Measurements from ENCODE around the gene KCNQ1. TPM values are rescaled to one million over a fixed set of nuclear protein-coding genes. Genes with fewer than 3 reads are reported as not detected.

Gene KCNQ1
- total and polyA plus RNA-seq, 2 donors (not counting 1 experiment from before 2014, with no cell fraction given) = 21.5 to 28.8 TPM

DNA sequence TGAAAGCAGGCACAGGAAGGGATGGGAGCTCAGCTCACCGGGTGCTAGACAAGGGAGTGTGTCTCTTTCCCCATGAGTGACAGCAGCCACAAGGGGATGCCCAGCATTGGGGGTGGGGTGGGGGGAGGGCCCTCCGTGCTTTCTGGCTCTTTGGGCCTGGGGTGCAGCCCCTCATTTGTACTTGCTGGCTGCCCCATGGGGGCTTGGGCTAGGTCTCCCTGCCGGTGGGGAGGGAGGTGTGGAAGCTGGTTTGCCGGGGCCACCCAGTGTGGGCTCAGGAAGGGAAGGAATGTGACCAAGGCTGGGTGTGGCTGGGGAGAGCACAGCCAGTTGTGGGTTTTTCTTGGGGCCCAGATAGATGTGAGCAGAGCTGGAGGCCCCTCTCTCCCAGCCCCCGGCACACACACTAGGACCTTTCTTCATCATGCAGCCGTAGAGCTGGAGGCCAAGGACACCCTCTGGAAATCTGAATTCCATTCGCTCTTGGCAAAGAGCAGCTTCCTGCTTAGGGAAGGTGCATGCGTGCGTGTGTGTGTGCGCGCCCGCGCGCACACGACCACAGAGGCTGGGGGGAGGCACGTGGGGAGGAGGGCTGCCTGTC lies 229.2 kb downstream of the KCNQ1 start:
- 88% methylated on average over 15 of the region's 16 CpGs for WGBS (ENCODE audit: insufficient coverage)
- Mint-ChIP-seq H3K4me1 (peaks cover 25% of the 10 kb centered on the region), H3K9me3 (ENCODE audit: insufficient read depth) (no peaks in the 10 kb centered on the region), H3K4me3 (no peak overlapping the region), H3K27ac (no peak overlapping the region), H3K27me3 (no peaks in the 10 kb centered on the region)
- no peak for ATAC-seq (ENCODE audit: low read depth)
- Histone ChIP-seq H3K9ac (ENCODE audit: low read length) (no peak overlapping the region), H3K4me3 (ENCODE audit: control extremely low read depth in 1 of 5, extremely low read depth in 1 of 5, insufficient read depth in 1 of 5, low read depth in 2 of 5, low read length in 4 of 5) (no peak overlapping the region), H3K36me3 (replicated peaks in 1 of 2; ENCODE audit: control extremely low read depth in 1 of 2, control insufficient read depth in 1 of 2, extremely low read depth in 1 of 2, insufficient read depth in 2 of 2, low read length in 1 of 2) (peaks cover 0 to 3% of the 10 kb centered on the region in 2 experiments), H3K27me3 (replicated peaks in 1 of 4; ENCODE audit: control extremely low read depth in 1 of 4, control insufficient read depth in 3 of 4, insufficient read depth in 4 of 4, low read length in 3 of 4) (no peaks in the 10 kb centered on the region), H3K79me2 (ENCODE audit: control insufficient read depth, insufficient read depth, low read length) (no peaks in the 10 kb centered on the region), H2AFZ (ENCODE audit: insufficient read depth, low read depth, low read length, poor library complexity, severe bottlenecking) (no peak overlapping the region), H3K9me3 (ENCODE audit: control extremely low read depth in 1 of 3, control insufficient read depth in 2 of 3, insufficient read depth in 1 of 3, low read length in 2 of 3) (peaks cover 0 to 6% (median 0%) of the 10 kb centered on the region in 3 donors), H3K4me2 (replicated peaks; ENCODE audit: low read depth, low read length, poor library complexity, severe bottlenecking) (no peak overlapping the region), H4K20me1 (ENCODE audit: control insufficient read depth, insufficient read depth, low read length, poor library complexity, severe bottlenecking) (peaks cover 6% of the 10 kb centered on the region), H3K4me1 (ENCODE audit: control insufficient read depth in 2 of 2, insufficient read depth in 2 of 2, low read length in 2 of 2) (peaks cover 7 to 13% of the 10 kb centered on the region in 2 donors), H3K27ac (ENCODE audit: low read length in 2 of 2) (no peak overlapping the region)
- intact Hi-C loops (cut with micrococcal nuclease) = no loop called here
- ChIA-PET CTCF (interaction anchor here (0.5 kb wide), 1 partner anchor 219 kb away, joined by 3 read pairs; no protein-coding TSS in a partner anchor), POLR2A (no interaction called here)
- TF ChIP-seq EZH2 (IDR thresholded peaks at IDR 0.05; ENCODE audit: borderline replicate concordance, insufficient read depth, low read depth, low read length, poor library complexity, severe bottlenecking) = no peak
- TF ChIP-seq, protein P1, sequence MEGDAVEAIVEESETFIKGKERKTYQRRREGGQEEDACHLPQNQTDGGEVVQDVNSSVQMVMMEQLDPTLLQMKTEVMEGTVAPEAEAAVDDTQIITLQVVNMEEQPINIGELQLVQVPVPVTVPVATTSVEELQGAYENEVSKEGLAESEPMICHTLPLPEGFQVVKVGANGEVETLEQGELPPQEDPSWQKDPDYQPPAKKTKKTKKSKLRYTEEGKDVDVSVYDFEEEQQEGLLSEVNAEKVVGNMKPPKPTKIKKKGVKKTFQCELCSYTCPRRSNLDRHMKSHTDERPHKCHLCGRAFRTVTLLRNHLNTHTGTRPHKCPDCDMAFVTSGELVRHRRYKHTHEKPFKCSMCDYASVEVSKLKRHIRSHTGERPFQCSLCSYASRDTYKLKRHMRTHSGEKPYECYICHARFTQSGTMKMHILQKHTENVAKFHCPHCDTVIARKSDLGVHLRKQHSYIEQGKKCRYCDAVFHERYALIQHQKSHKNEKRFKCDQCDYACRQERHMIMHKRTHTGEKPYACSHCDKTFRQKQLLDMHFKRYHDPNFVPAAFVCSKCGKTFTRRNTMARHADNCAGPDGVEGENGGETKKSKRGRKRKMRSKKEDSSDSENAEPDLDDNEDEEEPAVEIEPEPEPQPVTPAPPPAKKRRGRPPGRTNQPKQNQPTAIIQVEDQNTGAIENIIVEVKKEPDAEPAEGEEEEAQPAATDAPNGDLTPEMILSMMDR (IDR thresholded peaks at IDR 0.05) = no peak
- no peak for DNase-seq

DNA sequence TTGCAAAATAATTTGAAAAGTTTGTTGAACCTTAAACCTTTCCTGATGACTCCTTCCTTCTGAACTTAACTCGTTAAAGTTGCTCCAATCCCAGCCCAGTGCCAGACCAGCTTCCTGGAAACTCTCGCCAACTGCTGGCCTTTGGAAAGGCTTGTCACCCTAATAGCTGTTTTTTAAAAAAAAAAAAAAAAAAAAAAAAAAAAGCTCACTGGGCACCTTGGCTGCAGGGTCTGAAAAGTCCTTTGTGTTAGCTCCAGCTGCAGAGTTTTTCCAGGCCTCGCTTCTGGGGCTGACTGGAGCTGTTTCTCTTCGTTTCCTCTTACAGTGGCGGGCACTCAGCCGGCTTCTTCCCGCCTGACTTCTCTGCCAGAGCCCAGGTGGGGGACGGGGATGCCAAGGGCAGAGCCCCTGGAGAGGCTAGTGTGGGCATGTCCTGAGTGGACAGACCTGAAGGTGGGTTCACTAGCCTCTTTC lies 229.9 kb downstream of the KCNQ1 start:
- no peak overlapping the region for H3K4me2 ChIP-seq (replicated peaks; ENCODE audit: low read depth, low read length, poor library complexity, severe bottlenecking)
- H3K9ac ChIP-seq (ENCODE audit: low read length) = no peak overlapping the region
- DNase-seq (no peak), ATAC-seq (ENCODE audit: low read depth) (no peak)
- CTCF ChIA-PET = interaction anchor here (0.5 kb wide), 1 partner anchor 218 kb away, joined by 3 read pairs; no protein-coding TSS in a partner anchor
- no peak overlapping the region for H3K27ac ChIP-seq (ENCODE audit: low read length in 2 of 2)
- no peak overlapping the region for H3K27ac Mint-ChIP-seq
- H3K36me3 ChIP-seq (replicated peaks in 1 of 2; ENCODE audit: control extremely low read depth in 1 of 2, control insufficient read depth in 1 of 2, extremely low read depth in 1 of 2, insufficient read depth in 2 of 2, low read length in 1 of 2) = peaks cover 0 to 3% of the 10 kb centered on the region in 2 experiments
- no peak overlapping the region for H2AFZ ChIP-seq (ENCODE audit: insufficient read depth, low read depth, low read length, poor library complexity, severe bottlenecking)
- POLR2A ChIA-PET = interaction anchor here (0.7 kb wide), 1 partner anchor 49 kb away, joined by 6 read pairs; no protein-coding TSS in a partner anchor
- H4K20me1 ChIP-seq (ENCODE audit: control insufficient read depth, insufficient read depth, low read length, poor library complexity, severe bottlenecking) = peaks cover 6% of the 10 kb centered on the region
- H3K9me3 Mint-ChIP-seq (ENCODE audit: insufficient read depth) = no peaks in the 10 kb centered on the region
- 100% methylated on average over 3 of the region's 8 CpGs for WGBS (ENCODE audit: insufficient coverage)
- no peaks in the 10 kb centered on the region for H3K79me2 ChIP-seq (ENCODE audit: control insufficient read depth, insufficient read depth, low read length)
- peaks cover 7 to 13% of the 10 kb centered on the region in 2 donors for H3K4me1 ChIP-seq (ENCODE audit: control insufficient read depth in 2 of 2, insufficient read depth in 2 of 2, low read length in 2 of 2)
- H3K4me3 Mint-ChIP-seq = no peak overlapping the region
- TF ChIP-seq, protein P1 (IDR thresholded peaks at IDR 0.05) = no peak
- no peak for TF ChIP-seq EZH2 (IDR thresholded peaks at IDR 0.05; ENCODE audit: borderline replicate concordance, insufficient read depth, low read depth, low read length, poor library complexity, severe bottlenecking)
- intact Hi-C loops (cut with micrococcal nuclease) = no loop called here
- H3K4me1 Mint-ChIP-seq = peaks cover 25% of the 10 kb centered on the region
- no peaks in the 10 kb centered on the region for H3K27me3 Mint-ChIP-seq
- H3K9me3 ChIP-seq (ENCODE audit: control extremely low read depth in 1 of 3, control insufficient read depth in 2 of 3, insufficient read depth in 1 of 3, low read length in 2 of 3) = peaks cover 0 to 6% (median 0%) of the 10 kb centered on the region in 3 donors
- H3K27me3 ChIP-seq (replicated peaks in 1 of 4; ENCODE audit: control extremely low read depth in 1 of 4, control insufficient read depth in 3 of 4, insufficient read depth in 4 of 4, low read length in 3 of 4) = no peaks in the 10 kb centered on the region
- no peak overlapping the region for H3K4me3 ChIP-seq (ENCODE audit: control extremely low read depth in 1 of 5, extremely low read depth in 1 of 5, insufficient read depth in 1 of 5, low read depth in 2 of 5, low read length in 4 of 5)

All from B cell (primary cell).